HG02610 (cell line): Measurements from ENCODE around the gene PSORS1C2.
"Not testable (repeated sequence)": the region's sequence is repeated elsewhere in the genome, so short reads cannot be mapped to it uniquely, and the experiment has no call there.

ENCODE experiments used
- ATAC-seq: cut with Tn5 transposase; IDR thresholded peaks from one replicate; pipeline ENCODE4 v1.9.1; 2021; ENCODE audit warnings: mild to moderate bottlenecking, moderate library complexity; ENCODE audit not compliant: unreplicated experiment

Gene PSORS1C2

DNA sequence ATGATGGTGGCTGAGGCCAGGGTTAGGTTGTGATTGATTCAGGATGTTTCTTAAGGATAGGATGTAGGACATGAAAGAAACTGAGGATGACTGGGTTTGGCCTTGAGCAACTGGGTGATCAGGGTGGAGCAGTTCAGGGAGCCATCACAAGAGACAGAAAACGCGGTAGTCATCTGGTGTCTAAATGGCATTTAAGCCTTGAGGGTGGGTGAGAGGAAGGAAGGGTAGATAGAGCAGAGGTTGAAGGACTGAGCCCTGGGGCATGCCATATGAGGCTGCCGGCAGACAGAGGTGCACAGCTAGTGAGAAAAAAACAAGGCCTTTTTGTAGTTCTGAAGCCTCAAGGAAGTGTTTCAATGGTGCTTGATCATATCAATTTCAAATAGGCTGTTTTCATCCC lies 29.7 kb upstream of the PSORS1C2 start:
- ATAC-seq, result no peak

DNA sequence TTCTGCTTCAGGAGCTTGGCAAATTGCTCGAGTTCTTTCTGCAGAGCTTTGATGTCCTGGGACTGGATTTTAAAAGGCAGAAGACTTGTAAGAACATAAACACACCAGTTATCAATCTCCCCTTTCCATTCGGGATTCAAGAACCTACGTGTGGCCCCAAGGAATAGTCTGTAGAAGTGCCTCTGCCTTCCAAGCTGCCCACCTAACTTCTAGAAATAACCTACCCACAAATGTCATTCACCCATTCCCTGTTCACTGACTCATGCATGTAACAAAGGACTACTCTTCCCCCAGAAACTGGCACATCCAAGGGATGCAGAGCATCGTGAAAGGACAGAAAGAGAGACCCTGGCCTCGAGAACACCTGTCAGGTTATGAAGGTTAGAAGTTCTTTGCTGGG lies 27.1 kb upstream of the PSORS1C2 start:
- ATAC-seq, result no peak

DNA sequence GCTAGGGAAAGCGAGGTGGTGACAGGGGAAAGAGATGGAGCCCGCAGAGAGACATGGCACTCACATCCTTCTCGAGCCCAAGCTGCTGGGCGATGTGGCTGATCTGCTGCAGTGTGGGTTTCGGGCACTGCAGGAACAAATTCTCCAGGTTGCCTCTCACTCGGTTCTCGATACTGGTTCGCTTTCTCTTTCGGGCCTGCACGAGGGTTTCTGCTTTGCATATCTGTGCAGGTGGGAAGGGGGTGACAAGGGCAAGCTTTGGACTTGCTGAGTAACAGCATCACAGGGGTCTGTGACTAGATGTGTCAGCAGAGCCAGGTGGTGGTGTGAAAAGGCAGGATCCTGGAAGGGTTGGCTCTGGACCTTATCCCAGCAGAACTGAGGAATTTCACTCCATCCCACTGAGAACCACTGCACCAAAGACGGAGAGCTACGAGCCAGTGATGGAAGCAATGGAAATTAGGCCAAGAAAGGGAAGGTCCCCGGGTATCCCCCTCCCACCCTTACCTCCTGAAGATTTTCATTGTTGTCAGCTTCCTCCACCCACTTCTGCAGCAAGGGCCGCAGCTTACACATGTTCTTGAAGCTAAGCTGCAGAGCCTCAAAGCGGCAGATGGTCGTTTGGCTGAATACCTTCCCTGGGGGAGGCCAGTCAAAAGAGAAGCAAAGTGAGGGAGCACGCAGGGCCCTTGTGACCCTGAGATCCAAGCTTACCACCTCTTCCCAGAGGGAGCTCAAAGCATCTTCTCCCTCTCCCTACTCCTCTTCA lies 26.4 kb upstream of the PSORS1C2 start:
- not testable (repeated sequence) for ATAC-seq

DNA sequence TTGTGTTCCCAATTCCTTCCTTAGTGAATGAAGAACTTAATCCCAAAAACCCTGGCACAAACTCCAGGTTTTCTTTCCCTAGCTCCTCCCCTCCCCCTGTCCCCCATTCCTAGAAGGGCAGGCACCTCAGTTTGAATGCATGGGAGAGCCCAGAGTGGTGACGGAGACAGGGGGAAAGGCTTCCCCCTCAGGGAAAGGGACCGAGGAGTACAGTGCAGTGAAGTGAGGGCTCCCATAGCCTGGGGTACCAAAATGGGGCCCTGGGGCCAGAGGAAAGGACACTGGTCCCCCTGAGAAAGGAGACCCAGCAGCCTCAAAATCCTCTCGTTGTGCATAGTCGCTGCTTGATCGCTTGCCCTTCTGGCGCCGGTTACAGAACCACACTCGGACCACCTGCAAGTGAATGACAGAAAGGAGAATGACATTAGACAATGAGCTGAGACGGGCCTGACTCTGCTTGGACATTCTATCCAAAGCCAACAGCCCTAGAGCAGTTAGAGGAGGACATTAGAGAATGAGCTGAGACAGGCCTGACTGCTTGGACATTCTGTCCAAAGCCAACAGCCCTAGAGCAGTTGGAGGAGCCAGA lies 25.7 kb upstream of the PSORS1C2 start:
- not testable (repeated sequence) for ATAC-seq

DNA sequence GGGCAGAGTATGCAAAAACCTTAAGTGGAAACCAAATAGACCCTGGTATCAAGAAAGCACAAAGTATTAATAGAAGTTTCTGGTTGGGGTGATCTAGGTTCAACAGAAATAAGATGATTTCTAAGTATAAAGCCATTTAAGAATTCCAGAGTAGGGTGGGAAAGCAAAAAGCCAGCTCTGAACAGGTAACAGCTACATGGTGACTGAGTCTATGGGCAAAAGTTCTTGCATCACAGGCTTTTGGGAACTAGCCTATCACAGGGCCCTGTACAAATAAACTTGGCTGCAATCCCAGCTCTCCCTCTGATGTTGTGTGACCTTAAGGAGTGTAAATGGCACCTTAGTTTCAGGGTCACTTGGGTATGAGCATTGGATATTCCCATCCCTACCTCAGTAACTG lies 25.1 kb upstream of the PSORS1C2 start:
- ATAC-seq, result no peak

DNA sequence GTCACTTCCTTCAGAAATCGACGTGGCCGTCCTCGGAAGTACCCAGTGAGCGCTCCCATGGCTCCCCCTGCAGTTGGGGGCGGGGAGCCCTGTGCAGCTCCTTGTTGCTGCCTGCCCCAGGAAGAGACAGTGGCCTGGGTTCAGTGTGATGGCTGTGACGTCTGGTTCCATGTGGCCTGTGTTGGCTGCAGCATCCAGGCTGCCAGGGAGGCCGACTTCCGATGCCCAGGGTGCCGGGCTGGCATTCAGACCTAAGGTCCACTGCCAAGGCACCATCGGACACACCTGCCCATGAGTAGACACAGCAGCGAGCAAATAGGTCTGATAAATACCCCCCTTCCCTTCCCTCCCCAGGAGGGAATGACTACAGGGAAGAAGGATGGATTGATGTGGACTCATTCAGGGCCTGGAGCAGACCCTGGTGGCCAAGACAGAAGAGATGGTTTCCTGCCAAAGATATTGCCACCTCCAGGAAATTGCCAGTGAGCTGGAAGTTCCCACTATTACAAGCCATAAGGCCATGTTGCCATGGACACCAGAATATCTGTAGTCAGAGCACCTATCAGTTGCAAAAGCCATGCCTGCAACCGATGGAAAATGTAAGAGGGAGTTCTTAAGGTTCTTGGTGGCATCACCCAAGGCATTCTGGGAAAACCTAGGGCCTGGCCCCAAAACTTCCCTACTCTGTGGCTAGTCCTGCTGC lies 23.7 kb upstream of the PSORS1C2 start:
- ATAC-seq, result no peak

DNA sequence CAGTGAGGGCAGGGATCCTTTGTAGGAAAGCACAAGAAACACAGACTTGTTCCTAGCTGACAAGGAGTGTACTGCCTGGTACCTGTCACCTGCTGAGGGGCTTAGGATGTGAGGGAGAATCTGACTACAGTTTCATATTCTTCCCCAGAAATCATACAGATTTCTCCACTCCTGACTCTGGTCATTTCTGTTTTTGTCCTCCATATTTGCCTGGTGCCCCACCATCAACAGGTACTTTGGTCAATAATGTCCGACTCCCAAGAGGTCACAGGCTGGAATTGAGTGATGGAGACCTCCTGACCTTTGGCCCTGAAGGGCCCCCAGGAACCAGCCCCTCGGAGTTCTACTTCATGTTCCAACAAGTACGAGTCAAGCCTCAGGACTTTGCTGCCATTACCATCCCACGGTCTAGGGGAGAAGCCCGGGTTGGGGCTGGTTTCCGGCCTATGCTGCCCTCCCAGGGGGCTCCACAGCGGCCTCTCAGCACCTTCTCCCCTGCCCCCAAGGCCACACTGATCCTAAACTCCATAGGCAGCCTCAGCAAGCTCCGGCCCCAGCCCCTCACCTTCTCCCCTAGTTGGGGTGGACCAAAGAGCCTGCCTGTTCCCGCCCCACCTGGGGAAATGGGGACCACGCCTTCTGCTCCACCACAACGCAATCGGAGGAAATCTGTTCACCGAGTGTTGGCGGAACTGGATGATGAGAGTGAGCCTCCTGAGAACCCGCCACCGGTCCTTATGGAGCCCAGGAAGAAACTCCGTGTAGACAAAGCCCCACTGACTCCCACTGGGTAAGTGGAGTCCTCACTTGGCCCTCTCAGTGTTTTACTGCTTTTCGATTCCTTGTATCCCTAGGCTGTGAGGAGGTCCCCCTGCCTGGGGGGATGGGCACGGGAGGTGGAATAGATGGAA lies 22.6 kb upstream of the PSORS1C2 start:
- ATAC-seq, result no peak

DNA sequence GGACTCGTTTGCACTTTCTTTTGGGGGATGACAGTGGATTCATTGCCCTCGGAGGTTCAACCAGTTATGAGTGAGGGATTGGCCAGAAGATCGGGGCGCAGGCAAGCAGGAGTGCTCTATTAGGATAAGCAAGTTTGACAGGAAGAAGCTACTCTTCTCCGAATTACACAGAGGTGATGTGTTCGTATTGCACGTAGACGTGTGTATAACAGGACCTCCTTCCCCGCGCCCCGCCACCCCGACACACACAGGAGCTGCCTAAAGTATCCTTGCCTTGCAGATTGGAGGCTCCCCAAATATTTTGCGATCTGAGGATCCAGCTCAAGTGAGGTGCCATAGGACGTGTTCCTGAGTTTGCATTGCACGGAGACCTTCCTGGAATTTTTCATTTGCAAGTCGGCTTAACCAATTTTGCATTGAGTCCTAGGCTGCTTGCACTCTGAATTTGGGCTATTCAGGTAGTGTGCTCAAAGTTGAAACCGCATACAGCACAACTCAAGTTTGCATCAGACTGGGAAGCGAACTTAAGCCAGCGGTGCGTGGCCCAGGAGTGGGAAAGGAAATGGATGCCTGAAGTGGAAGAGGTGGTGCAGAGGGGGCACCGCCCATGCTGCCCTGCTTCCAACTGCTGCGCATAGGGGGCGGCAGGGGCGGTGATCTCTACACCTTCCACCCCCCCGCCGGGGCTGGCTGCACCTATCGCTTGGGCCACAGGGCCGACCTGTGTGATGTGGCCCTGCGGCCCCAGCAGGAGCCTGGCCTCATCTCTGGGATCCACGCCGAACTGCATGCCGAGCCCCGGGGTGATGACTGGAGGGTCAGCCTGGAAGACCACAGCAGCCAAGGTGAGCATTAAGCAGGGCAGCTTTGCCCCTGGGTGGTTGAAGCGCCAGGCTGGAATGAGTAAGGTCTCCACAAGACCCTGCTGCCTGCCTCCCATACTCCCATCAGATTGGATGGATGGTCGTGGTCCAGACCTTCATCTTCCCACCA lies 20.3 kb upstream of the PSORS1C2 start:
- no peak for ATAC-seq

DNA sequence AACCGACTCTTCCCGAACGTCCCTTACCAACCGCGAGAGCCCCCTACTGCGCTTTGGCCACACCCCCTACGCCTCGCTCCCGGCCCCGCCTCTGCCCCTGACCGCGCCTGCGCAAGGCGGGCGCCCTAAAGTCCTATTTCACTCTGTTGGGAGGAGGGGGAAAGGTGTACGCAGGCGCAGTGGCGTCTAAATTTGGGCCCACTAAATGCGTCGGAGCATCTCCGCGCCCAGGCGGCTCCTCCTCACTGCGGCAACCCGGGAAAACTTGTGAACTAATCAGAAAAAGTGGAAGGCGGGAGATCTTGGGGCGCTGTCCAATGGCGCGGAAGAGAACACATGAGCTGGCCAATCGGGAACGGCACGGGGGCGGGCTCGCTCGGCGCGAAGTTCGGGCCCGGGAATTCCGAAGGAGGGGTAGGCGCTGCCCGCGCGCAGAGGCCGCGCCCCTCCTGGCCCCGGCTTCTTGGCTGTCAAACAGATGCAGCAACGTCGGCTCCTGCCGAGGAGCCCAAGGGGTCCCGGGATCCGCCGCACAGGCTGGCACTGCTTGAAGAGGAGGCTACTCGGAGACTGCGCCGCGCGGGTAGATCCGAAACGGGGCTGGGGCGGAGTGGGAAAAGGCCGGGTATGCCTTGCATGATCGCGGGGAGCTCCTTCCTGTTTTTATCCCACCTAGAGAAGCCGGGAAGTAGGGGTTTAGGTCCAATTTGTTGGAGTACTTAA lies 19.4 kb upstream of the PSORS1C2 start, which contains the start of gene TCF19:
TSS of gene TCF19 (plus strand) at position 450 of the 723 bp plus-strand sequence. CDS start 881 bp downstream, outside the sequence.
- peak; percentile 82 for ATAC-seq

DNA sequence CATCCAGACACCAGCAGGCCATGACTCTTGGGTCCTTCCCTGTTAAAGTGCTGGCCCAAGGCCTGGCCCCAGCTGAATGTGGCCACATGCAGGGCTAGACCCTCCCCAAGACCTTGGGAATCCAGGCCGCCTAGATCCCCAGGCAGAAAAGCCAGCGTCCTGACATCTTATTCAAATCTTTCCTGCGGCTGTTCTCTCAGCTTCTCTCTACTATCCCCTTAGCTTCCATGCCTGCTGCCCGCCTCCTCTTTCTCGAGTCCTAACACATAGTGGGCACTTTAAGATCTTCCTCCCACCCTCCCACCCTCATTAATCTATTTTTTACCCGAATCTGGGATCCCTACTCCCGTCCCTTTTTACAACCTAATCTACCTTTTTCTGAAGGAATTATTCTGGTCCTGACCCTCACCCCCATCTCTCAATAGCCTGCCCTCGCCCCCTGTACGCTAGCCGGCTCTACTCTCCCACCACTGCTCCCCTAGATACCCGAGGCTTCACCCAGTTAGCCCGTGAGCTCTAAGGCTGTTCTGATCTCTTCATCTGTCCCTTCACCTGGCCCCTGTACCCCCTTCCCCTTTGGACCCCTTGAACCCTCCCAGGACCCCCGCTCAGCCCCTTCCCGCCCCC lies 18.8 kb upstream of the PSORS1C2 start, which contains the start of gene CCHCR1:
TSS of gene CCHCR1 (minus strand) at position 290 of the 627 bp plus-strand sequence. CDS start at position 88, 202 bp downstream.
- no peak for ATAC-seq

DNA sequence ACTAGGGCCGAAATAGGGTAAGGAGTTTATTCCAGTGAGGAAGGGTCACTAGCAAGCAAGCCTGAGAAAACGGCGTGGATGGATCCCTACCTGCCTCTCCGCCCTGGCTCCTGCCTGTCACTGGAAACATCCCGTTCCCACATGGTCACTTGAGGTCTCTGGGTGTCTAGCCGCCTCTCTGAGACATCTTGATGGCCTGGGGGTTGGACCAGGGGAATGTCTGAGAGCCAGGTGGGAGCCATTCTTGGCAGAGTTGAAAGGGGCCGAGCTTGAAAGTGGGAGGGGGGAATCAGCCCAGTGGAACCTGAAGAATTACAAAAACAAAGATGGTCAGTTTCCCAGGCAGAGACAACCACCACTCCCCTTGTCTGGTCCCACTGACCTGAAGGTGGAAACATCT lies 17.8 kb upstream of the PSORS1C2 start:
- no peak for ATAC-seq

DNA sequence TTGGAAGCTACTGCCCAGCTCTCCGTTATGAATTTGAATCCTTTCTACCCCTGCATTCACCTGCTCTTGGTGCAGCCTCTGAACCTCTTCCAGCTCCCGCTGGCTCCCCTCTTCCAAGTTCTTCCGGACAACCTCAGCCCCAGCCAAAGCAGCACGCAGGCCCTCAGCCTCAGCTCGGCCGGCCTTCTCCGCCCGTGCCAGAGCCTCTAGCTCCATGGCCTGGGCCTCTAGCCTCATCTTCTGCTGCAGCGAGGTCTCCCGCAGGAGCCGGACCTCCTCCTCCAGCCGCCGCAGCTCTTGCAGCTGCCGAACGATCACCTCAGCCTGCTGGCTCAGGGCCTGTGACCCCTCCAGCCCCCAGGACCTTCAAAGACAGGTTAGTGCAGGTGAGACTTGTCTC lies 15.6 kb upstream of the PSORS1C2 start:
- no peak for ATAC-seq

DNA sequence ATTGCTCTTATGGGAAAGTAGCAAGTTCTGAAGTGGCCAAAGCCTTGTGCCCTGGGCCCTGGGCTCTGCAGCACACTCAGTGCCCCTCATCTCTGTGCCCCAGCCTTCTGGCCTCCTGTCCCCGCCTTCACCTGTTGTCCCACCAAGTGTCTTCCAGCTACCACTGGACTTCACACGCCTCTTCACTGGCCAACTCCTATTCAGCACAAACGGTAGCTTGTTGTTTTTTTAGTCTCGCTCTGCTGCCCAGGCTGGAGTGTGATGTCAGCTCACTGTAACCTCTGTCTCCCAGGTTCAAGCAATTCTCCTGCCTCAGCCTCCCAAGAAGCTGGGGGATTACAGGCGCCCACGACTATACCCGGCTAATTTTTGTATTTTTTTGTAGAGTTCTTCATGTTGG lies 13.9 kb upstream of the PSORS1C2 start:
- no peak for ATAC-seq

DNA sequence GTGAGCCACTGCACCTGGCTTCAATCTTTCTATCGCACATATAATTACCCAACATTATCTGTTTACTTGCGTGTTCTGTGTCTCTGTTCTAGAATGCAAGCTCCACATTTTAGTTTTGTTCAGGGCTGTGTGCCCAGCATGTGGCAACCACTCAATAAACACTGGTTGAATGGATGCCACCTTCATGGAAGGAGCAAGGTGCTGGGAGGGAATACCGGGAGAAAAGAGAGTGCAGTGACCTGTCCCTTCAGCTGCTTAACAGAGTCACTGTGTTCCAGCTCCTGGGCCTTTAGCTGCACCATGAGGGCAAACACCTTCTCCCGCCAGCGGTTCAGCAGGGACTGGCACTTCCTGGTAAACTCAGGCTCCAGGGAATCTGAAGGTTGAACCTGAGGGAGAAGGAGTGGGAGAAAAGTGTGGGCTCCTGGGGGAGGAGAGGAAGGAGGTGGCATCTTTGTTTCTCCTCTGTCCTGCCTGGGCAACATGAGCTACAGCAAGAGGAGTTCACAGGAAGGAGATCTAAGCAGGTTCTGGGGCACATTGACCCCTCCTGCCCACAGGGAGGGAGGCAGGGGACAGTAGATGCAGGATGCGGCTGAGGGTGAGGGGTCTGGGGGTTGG lies 11.1 kb upstream of the PSORS1C2 start:
- no peak for ATAC-seq

DNA sequence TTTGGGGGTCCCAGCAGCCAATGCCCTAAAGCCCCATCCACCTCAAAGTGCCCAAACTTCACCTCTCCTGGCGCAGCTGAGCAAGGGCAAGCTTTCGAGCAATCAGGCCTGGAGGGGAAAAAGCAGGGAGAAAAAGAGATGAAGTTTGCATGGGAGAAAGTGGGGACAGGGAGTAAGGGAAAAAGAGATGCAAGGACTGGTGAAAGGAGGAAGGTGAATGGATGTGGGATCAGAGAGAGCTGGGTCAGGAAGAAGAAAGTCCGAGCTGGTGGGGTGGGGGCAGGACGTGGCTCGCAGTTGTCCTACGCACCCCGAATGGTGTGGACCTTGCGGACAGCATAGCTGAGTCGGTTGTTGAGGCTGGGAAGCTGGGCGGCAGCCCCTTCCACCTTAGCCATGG lies 6.5 kb upstream of the PSORS1C2 start:
- no peak for ATAC-seq

DNA sequence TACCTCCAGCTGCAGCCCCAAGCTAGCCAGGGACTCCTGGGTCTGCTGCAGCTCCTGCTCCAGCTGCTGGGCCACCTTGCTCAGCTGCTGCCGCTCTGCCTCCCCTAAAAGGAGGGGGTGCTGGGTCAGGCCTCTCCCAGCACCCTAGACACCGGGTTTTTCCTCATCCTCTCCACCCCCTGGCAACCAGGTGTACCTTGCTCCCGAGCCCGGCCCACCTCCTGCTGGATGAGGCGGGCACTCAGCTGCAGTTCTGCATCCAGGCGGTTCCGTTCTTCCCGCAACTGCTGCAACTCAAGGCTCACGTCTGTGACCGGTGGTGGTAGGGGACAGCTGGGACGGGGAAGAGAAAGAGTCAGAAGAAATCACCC lies 6.1 kb upstream of the PSORS1C2 start:
- ATAC-seq, result no peak

DNA sequence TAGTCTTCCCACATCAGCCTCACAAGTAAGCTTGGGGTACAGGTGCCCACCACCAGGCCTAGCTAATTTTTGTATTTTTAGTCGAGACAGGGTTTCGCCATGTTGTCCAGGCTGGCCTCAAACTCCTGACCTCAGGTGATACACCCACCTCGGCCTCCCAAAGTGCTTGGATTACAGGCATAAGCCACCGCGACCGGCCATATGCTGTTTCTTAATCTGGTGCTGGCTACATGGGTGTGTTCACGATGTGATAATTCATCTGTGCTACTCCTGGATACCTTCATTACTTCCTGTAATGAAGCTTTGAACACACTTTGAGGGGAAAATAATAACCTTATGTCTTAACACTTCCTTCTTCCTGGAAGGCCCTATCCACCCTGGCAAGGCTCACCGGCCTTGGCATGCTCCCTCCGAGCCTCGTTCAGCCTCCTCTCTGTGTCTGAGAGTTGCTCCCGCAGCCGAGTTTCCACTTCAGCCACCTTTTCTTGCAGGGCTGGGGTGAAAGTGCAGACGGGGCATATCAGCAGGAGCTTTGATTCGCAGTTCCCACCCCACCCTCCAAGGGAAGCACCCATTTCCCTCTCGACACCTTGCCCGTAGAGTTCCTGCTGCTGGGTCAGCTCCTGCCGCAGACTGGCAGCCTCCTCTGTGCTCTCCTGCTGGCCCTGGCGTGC lies 5.6 kb upstream of the PSORS1C2 start:
- ATAC-seq, result no peak

DNA sequence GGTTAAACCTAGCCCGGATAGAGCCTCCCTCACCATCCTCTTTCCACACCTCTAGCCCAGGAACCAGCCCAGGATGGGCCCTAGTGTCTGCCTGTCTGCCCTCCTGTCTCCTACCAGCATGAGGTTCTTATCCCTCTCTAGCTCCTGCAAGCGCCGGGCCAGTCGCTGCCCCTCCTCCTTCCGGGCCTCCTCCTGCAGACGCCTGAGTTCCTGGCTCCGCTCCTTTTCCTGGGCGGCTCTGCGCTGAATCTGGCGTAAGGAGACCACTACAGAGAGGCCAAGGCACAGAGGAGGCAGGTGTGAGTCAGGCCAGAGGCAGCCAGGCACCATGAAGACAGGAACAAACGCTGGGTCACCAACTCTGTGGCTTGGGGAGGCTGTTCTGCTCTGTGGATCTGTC lies 4.3 kb upstream of the PSORS1C2 start:
- ATAC-seq, result no peak
